Measurements from ENCODE around the gene AKAP13. TPM values are rescaled to one million over a fixed set of nuclear protein-coding genes. Genes with fewer than 3 reads are reported as not detected.
A peak's percentile ranks its signal among the peaks of the same experiment; 100 is the strongest.

AKAP13 gene
- total RNA-seq, 1 donor from 2014 or later = 450 TPM

GRCh38 chr15:85681386-85681785 is 301.0 kb downstream of the AKAP13 start:
- no peaks in the 10 kb centered on the region for H3K9me3 ChIP-seq
- no peaks in the 10 kb centered on the region for H3K4me1 ChIP-seq
- peaks cover 92% of the 10 kb centered on the region for H3K36me3 ChIP-seq
- H3K4me3 ChIP-seq = no peak overlapping the region
- no peak for TF ChIP-seq CTCF (IDR thresholded peaks at IDR 0.05)
- ATAC-seq = no peak
- DNase-seq = no peak
- H3K27me3 ChIP-seq = no peaks in the 10 kb centered on the region
- H3K27ac ChIP-seq = no peak overlapping the region
- intact Hi-C loops (cut with DNase I) = no loop called here

GRCh38 chr15:85684174-85684710 is 303.8 kb downstream of the AKAP13 start:
- TF ChIP-seq CTCF (IDR thresholded peaks at IDR 0.05) = no peak
- no peaks in the 10 kb centered on the region for H3K27me3 ChIP-seq
- H3K27ac ChIP-seq = no peak overlapping the region
- intact Hi-C loops (cut with DNase I) = no loop called here
- H3K9me3 ChIP-seq = no peaks in the 10 kb centered on the region
- no peak overlapping the region for H3K4me3 ChIP-seq
- peaks cover 12% of the 10 kb centered on the region for H3K4me1 ChIP-seq
- no peak for ATAC-seq
- DNase-seq = no peak
- H3K36me3 ChIP-seq = peaks cover 93% of the 10 kb centered on the region

- peaks cover 85% of the 10 kb centered on the region for H3K36me3 ChIP-seq
- no peak for TF ChIP-seq CTCF (IDR thresholded peaks at IDR 0.05)
- H3K4me3 ChIP-seq = no peak overlapping the region
- no peaks in the 10 kb centered on the region for H3K27me3 ChIP-seq
- peaks cover 19% of the 10 kb centered on the region for H3K4me1 ChIP-seq
- ATAC-seq (no peak), DNase-seq (no peak)
- intact Hi-C loops (cut with DNase I) = no loop called here
- no peaks in the 10 kb centered on the region for H3K9me3 ChIP-seq
- no peak overlapping the region for H3K27ac ChIP-seq
These were observed 305.0 kb downstream of the AKAP13 start for GRCh38 chr15:85685356-85685755.

- ATAC-seq (no peak), DNase-seq (no peak)
- Histone ChIP-seq H3K4me1 (peaks cover 38% of the 10 kb centered on the region), H3K9me3 (no peaks in the 10 kb centered on the region), H3K27ac (no peak overlapping the region), H3K4me3 (no peak overlapping the region), H3K27me3 (no peaks in the 10 kb centered on the region), H3K36me3 (peaks cover 88% of the 10 kb centered on the region)
- intact Hi-C loops (cut with DNase I) = no loop called here
- no peak for TF ChIP-seq CTCF (IDR thresholded peaks at IDR 0.05)
These were observed 306.9 kb downstream of the AKAP13 start for GRCh38 chr15:85687329-85687728.

- Histone ChIP-seq H3K36me3 (peaks cover 87% of the 10 kb centered on the region), H3K27ac (peak overlapping the region; percentile 61), H3K4me1 (peaks cover 47% of the 10 kb centered on the region)
These were observed 308.3 kb downstream of the AKAP13 start for GRCh38 chr15:85688711-85689110.

More at GRCh38 chr15:85688711-85689110, 308.3 kb downstream of the AKAP13 start:
- intact Hi-C loops (cut with DNase I) = no loop called here
- no peak for DNase-seq
- TF ChIP-seq CTCF (IDR thresholded peaks at IDR 0.05) = no peak
- no peak for ATAC-seq
- Histone ChIP-seq H3K9me3 (no peaks in the 10 kb centered on the region), H3K27me3 (no peaks in the 10 kb centered on the region), H3K4me3 (no peak overlapping the region)
